ENCODE measurements around the gene S100A16. TPM values are rescaled to one million over a fixed set of nuclear protein-coding genes. Genes with fewer than 3 reads are reported as not detected.

S100A16 gene
- total and polyA plus RNA-seq, 9 of the 15 experiments (the other 6 are each of a cell fraction or from before 2014, with no cell fraction given), result 1.6 to 6.9 (median 4.3) TPM

- Histone ChIP-seq H3K9ac (ENCODE audit: insufficient read depth in 1 of 2, low read depth in 2 of 2, low read length in 2 of 2) (peak within 1 kb of the TSS; percentile 100), H3K4me1 (replicated peaks in 1 of 2; ENCODE audit: control insufficient read depth in 2 of 2, insufficient read depth in 2 of 2, low read length in 2 of 2) (peaks cover 17 to 20% of the 10 kb centered on the region in 2 experiments), H4K20me1 (replicated peaks; ENCODE audit: control insufficient read depth, insufficient read depth, low read length) (no peaks in the 10 kb centered on the region; the same call in 1 of the 2 replicates), H3K9me3 (replicated peaks; ENCODE audit: control insufficient read depth, insufficient read depth, low read depth, low read length) (no peaks in the 10 kb centered on the region), H3K36me3 (ENCODE audit: control insufficient read depth, insufficient read depth, low read length) (peaks cover 35% of the 10 kb centered on the region), H3K4me3 (peak within 1 kb of the TSS; percentile 89), H3K9me1 (ENCODE audit: control insufficient read depth, insufficient read depth, low read length) (no peaks in the 10 kb centered on the region), H3K27ac (ENCODE audit: extremely low read depth, low read depth, low read length) (peak within 1 kb of the TSS; percentile 98), H2AFZ (ENCODE audit: low read depth, low read length) (peak within 1 kb of the TSS; percentile 81), H3K79me2 (ENCODE audit: control insufficient read depth, insufficient read depth, low read length) (peaks cover 46% of the 10 kb centered on the region), H3K4me2 (ENCODE audit: insufficient read depth, low read length) (peak within 1 kb of the TSS; percentile 88), H3K27me3 (ENCODE audit: control insufficient read depth in 2 of 2, insufficient read depth in 2 of 2, low read length in 2 of 2) (no peaks in the 10 kb centered on the region)
- BruUV-seq (replicated peaks), result TSS peak; percentile 85
- FAIRE-seq, result peak; percentile 95
- DNase-seq (ENCODE audit: extremely low read depth in 1 of 4, low spot score in 3 of 4), result peak; percentile 94 to 98 (median 95)
- CTCF ChIA-PET (ENCODE audit: low intra/inter-chr PET ratio), result no interaction called here
- in situ Hi-C loops (cut with MboI), result no loop called here
- POLR2A ChIA-PET, result interaction anchor here (0.5 to 11.6 kb wide), 24 partner anchors 10 to 913 kb away, joined by 3 to 205 read pairs (median 3); partner anchors contain the start of genes S100A14 and SNAPIN
- under 1% methylated on average over 60 of the region's 65 CpGs for WGBS (ENCODE audit: insufficient coverage, low coverage, missing lambda C conversion rate)
- intact Hi-C loops (cut with micrococcal nuclease), result loop anchor here (1.0 to 5.0 kb wide), 2 partner anchors 37 to 102 kb away; no protein-coding TSS in a partner anchor
- peak; percentile 94 for ATAC-seq
- peak; percentile 68 for TF ChIP-seq L3MBTL2 (IDR thresholded peaks at IDR 0.05)
- TF ChIP-seq MBD2 (IDR thresholded peaks at IDR 0.05; ENCODE audit: borderline replicate concordance, low read depth), result peak; percentile 41; the same call in 1 of the 2 replicates
- no peak for TF ChIP-seq ZNF785 (CRISPR knock-in tag; IDR thresholded peaks at IDR 0.05)
- 0 out of 4 replicates have a peak, but pooled peaks of 1 of the 2 experiments have one; percentile 30 for TF ChIP-seq MLX (CRISPR knock-in tag; conservative IDR thresholded peaks at IDR 0.05)
- TF ChIP-seq NKRF (IDR thresholded peaks at IDR 0.05; ENCODE audit: borderline replicate concordance), result peak; percentile 94
- no peak for TF ChIP-seq ARID3A (IDR thresholded peaks at IDR 0.05; ENCODE audit: borderline replicate concordance, low read depth, low read length)
- no peak; a peak in 1 of 4 replicates for TF ChIP-seq KDM4B (IDR thresholded peaks at IDR 0.05; ENCODE audit: borderline replicate concordance in 2 of 2, low read depth in 1 of 2)
- no peak for TF ChIP-seq RFX1 (IDR thresholded peaks at IDR 0.05)
- TF ChIP-seq THAP12 (CRISPR knock-in tag; IDR thresholded peaks at IDR 0.05), result peak; percentile 25; the same call in 1 of the 2 replicates
- TF ChIP-seq E2F4 (CRISPR knock-in tag; IDR thresholded peaks at IDR 0.05; ENCODE audit: low read depth), result peak; percentile 94
- no peak for TF ChIP-seq KLF16 (IDR thresholded peaks at IDR 0.05)
These were observed 21.1 kb upstream of the S100A16 start, which contains the start of gene CHTOP for GRCh38 chr1:153633754-153634665. CHTOP (plus strand) TSS chr1:153634066; CDS start chr1:153636589, 2,523 bp downstream.

All from K562 (cell line).